GM12872 (cell line): Measurements from ENCODE around the gene LRP8.
A peak's percentile ranks its signal among the peaks of the same experiment; 100 is the strongest.

Experiments
- CTCF ChIP-seq: IDR thresholded peaks from 3 replicates; pipeline ENCODE4 v1.5.1; 2011; ENCODE audit warnings: low read depth, mild to moderate bottlenecking, low read length, moderate library complexity; ENCODE audit not compliant: insufficient read depth

Gene LRP8

GRCh38 chr1:53316424-53316765 is 11.5 kb downstream of the LRP8 start:
- TF ChIP-seq CTCF: no peak

- TF ChIP-seq CTCF: peak; percentile 28; the same call in 2 of the 3 replicates
Observed at GRCh38 chr1:53315456-53316423, 12.1 kb downstream of the LRP8 start.

GRCh38 chr1:53315046-53315445 is 12.8 kb downstream of the LRP8 start:
- TF ChIP-seq CTCF: no peak

DNA sequence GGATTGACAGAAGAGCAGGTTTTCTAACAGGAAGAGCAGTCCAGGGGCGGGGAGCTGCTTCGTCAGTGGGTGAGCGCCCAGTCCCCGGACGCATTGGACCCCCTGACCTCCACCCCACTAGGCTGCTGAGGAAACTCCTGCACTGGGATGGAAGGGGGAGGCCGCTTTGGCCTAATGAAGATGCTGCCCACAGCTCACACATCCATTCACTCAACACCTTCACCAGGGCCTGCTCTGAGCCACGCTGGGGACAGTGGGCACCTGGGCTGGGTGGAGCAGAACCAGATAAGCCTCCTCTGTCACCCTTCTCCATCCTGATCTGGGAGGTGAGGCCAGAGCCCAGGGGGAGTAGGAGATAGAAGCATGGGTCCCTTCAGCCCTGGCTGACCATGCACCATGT is 13.3 kb downstream of the LRP8 start:
- TF ChIP-seq CTCF: no peak

GRCh38 chr1:53314096-53314495 is 13.8 kb downstream of the LRP8 start:
- TF ChIP-seq CTCF: no peak

GRCh38 chr1:53313556-53313955 is 14.3 kb downstream of the LRP8 start:
- TF ChIP-seq CTCF: no peak

DNA sequence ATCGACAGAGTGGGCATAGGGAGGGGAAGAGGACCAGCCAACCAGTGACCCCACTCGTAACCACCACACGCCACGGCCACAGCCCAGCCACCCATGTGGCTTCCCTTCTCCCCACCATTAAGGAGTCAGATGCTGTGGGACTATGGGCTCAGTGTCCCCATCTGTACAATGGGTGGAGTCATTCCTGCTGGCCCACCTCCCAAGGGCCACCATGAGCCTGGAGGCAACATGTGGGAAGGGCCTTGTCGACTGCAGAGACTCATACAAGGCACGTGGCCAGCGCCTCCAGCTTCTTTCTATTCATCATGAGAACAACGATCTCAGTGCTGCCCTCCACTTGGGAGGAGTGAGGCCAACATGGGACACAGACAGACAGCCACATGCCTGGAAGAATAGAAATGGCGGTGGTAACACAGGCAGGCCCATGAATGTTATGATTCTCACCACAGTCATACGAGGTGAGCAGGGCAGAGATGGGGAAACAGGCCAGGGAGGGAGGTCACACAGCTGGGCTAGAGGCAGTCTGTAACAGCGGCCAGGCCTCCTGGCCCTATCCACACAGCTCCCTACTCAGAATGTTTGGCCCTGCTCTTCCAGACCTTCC is 16.1 kb downstream of the LRP8 start:
- no peak for TF ChIP-seq CTCF
